ENCODE measurements around the gene MIEN1.
"Not testable (repeated sequence)": the region's sequence is repeated elsewhere in the genome, so short reads cannot be mapped to it uniquely, and the experiment has no call there.

DNA sequence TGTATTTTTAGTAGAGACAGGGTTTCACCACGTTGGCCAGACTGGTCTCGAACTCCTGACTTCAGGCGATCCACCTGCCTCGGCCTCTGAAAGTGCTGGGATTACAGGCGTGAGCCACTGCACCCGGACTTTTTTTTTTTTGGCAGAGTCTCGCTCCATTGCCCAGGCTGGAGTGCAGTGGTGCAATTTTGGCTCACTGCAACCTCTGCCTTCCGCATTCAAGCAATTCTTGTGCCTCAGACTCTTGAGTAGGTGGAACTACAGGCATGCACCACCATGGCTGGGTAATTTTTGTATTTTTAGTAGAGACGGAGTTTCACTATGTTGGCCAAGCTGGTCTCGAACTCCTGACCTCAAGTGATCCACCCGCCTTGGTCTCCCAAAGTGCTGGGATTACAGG lies 19.3 kb downstream of the MIEN1 start:
- not testable (repeated sequence) for TF ChIP-seq MYC (IDR thresholded peaks at IDR 0.05; ENCODE audit: borderline replicate concordance, low read length); FOSB (CRISPR knock-in tag; IDR thresholded peaks at IDR 0.05); TP53 (CRISPR knock-in tag; IDR thresholded peaks at IDR 0.05); MAFK (IDR thresholded peaks at IDR 0.05; ENCODE audit: partially characterized antibody); MAX (IDR thresholded peaks at IDR 0.05); RAD21 (conservative IDR thresholded peaks at IDR 0.05 in 1 of 2, IDR thresholded peaks at IDR 0.05 in 1 of 2); HEYL (CRISPR knock-in tag; IDR thresholded peaks at IDR 0.05)
- TF ChIP-seq, protein P1, sequence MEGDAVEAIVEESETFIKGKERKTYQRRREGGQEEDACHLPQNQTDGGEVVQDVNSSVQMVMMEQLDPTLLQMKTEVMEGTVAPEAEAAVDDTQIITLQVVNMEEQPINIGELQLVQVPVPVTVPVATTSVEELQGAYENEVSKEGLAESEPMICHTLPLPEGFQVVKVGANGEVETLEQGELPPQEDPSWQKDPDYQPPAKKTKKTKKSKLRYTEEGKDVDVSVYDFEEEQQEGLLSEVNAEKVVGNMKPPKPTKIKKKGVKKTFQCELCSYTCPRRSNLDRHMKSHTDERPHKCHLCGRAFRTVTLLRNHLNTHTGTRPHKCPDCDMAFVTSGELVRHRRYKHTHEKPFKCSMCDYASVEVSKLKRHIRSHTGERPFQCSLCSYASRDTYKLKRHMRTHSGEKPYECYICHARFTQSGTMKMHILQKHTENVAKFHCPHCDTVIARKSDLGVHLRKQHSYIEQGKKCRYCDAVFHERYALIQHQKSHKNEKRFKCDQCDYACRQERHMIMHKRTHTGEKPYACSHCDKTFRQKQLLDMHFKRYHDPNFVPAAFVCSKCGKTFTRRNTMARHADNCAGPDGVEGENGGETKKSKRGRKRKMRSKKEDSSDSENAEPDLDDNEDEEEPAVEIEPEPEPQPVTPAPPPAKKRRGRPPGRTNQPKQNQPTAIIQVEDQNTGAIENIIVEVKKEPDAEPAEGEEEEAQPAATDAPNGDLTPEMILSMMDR (IDR thresholded peaks at IDR 0.05), result not testable (repeated sequence)
- TF ChIP-seq, protein P2, sequence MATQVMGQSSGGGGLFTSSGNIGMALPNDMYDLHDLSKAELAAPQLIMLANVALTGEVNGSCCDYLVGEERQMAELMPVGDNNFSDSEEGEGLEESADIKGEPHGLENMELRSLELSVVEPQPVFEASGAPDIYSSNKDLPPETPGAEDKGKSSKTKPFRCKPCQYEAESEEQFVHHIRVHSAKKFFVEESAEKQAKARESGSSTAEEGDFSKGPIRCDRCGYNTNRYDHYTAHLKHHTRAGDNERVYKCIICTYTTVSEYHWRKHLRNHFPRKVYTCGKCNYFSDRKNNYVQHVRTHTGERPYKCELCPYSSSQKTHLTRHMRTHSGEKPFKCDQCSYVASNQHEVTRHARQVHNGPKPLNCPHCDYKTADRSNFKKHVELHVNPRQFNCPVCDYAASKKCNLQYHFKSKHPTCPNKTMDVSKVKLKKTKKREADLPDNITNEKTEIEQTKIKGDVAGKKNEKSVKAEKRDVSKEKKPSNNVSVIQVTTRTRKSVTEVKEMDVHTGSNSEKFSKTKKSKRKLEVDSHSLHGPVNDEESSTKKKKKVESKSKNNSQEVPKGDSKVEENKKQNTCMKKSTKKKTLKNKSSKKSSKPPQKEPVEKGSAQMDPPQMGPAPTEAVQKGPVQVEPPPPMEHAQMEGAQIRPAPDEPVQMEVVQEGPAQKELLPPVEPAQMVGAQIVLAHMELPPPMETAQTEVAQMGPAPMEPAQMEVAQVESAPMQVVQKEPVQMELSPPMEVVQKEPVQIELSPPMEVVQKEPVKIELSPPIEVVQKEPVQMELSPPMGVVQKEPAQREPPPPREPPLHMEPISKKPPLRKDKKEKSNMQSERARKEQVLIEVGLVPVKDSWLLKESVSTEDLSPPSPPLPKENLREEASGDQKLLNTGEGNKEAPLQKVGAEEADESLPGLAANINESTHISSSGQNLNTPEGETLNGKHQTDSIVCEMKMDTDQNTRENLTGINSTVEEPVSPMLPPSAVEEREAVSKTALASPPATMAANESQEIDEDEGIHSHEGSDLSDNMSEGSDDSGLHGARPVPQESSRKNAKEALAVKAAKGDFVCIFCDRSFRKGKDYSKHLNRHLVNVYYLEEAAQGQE (IDR thresholded peaks at IDR 0.05), result not testable (repeated sequence)

Data from A549 (cell line).